OCI-LY7 (cell line): Measurements from ENCODE around the gene DNASE1.

Experiments used
- EZH2phosphoT487 ChIP-seq: fragments of 200-600 bp; sonication (generic); IDR thresholded peaks from 2 replicates; pipeline ENCODE4 v1.6.1; 2018; ENCODE audit warnings: low read depth, borderline replicate concordance, mild to moderate bottlenecking, mixed run types, antibody characterized with exemption, low read length, moderate library complexity, mixed read lengths
- TF ChIP-seq, protein P1 (sequence below): fragments of 200-600 bp; sonication (generic); conservative IDR thresholded peaks from 2 replicates; pipeline ENCODE4 v1.5.1; 2014; ENCODE audit warnings: mild to moderate bottlenecking, antibody characterized with exemption, low read length, moderate library complexity, mixed read lengths

DNA sequence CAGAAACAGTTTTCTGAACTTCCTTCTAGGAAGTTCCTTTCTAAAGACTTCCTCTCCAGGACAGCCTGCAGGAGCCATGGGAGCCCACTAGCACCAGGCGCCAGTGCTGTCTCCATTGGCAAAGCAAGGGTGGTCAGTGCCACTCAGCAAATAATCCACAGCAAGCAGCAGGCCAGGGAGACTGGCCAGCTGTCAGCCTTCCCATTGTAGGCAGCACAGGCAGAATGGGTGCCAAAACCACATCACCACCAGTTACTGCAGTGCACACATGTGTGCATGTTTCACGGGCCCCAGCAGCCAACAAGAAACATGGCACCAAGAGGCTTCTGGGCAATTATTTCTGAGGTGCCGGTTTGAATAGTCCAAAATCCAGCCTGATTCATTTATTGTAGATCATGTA, 26.7 kb downstream of the DNASE1 start:
- TF ChIP-seq, protein P1, sequence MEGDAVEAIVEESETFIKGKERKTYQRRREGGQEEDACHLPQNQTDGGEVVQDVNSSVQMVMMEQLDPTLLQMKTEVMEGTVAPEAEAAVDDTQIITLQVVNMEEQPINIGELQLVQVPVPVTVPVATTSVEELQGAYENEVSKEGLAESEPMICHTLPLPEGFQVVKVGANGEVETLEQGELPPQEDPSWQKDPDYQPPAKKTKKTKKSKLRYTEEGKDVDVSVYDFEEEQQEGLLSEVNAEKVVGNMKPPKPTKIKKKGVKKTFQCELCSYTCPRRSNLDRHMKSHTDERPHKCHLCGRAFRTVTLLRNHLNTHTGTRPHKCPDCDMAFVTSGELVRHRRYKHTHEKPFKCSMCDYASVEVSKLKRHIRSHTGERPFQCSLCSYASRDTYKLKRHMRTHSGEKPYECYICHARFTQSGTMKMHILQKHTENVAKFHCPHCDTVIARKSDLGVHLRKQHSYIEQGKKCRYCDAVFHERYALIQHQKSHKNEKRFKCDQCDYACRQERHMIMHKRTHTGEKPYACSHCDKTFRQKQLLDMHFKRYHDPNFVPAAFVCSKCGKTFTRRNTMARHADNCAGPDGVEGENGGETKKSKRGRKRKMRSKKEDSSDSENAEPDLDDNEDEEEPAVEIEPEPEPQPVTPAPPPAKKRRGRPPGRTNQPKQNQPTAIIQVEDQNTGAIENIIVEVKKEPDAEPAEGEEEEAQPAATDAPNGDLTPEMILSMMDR, result no peak
- no peak for TF ChIP-seq EZH2phosphoT487
